Measurements from ENCODE around the gene CYTH1.

GRCh38 chr17:78788451-78788850, 6.4 kb upstream of the CYTH1 start:
- TF ChIP-seq POLR2A (IDR thresholded peaks at IDR 0.05) (no peak), CTCF (IDR thresholded peaks at IDR 0.05) (no peak)

Data from adrenal gland (tissue), 5 donors.